K562 (cell line): ENCODE results near the gene SLC29A4. TPM values are rescaled to one million over a fixed set of nuclear protein-coding genes. Genes with fewer than 3 reads are reported as not detected.

Experiments
- ATAC-seq: fragments of 200-7000 bp; cut with Tn5 transposase; 3 replicates; pipeline ENCODE4 v1.9.1; 2020; ENCODE audit warnings: moderate library complexity
- BruUV-seq: library from RNA; stranded (reverse); fragments of 400-500 nt; replicated peaks from 2 replicates; lab custom pipeline; 2021; lab: Mats Ljungman, UMichigan
- CTCF ChIA-PET: fragments of 300-600 bp; formaldehyde crosslinking; extraction: SDS; loops from one replicate; lab custom pipeline; 2021; ENCODE audit warnings: low intra/inter-chr PET ratio; lab: Yijun Ruan, JAX
- POLR2A ChIA-PET: fragments of 300-600, 350-650 bp; sonication (Branson Sonifier 250); formaldehyde crosslinking; extraction: SDS; loops from one replicate; lab custom pipeline; 2021; ENCODE audit warnings: antibody characterized with exemption, inconsistent platforms; lab: Yijun Ruan, JAX
- DNase-seq, 4 experiments: peaks; one replicate each; pipeline versions ENCODE4 v3.0.0 to v3.0.0-alpha.2; 2011 to 2018; ENCODE audit warnings: low spot score in 3 of 4, mixed read lengths in 3 of 4; ENCODE audit errors: extremely low read depth in 1 of 4
- FAIRE-seq: peaks from 2 replicates; lab custom pipeline; 2011; peaks lifted over from hg19 to GRCh38; lab: Jason Lieb, UNC
- H2AFZ ChIP-seq: 2 replicates; pipeline ENCODE4 v1.6.0; 2011; ENCODE audit warnings: low read depth, low read length, control low read depth, inconsistent platforms
- H3K27ac ChIP-seq: fragments of 200-600 bp; 3 replicates; pipeline ENCODE4 v1.8.0; 2011; ENCODE audit warnings: low read depth, mild to moderate bottlenecking, control low read depth, inconsistent platforms, low read length, moderate library complexity, mixed read lengths; ENCODE audit errors: extremely low read depth
- H3K27me3 ChIP-seq, 2 experiments: fragments of 300-600 bp in 1 of 2; 2 replicates in 1 of 2; 3 replicates in 1 of 2; pipeline versions ENCODE4 v1.6.0 to v1.8.0; 2011; ENCODE audit warnings: inconsistent platforms in 2 of 2, low read length in 2 of 2, mild to moderate bottlenecking in 1 of 2, mixed read lengths in 1 of 2, moderate library complexity in 1 of 2; ENCODE audit not compliant: control insufficient read depth in 2 of 2, insufficient read depth in 2 of 2
- H3K36me3 ChIP-seq: fragments of 300-600 bp; 3 replicates; pipeline ENCODE4 v1.8.0; 2011; ENCODE audit warnings: mild to moderate bottlenecking, low read length, inconsistent platforms; ENCODE audit not compliant: control insufficient read depth, insufficient read depth
- H3K4me1 ChIP-seq, 2 experiments: fragments of 200-600 bp in 1 of 2; replicated peaks in 1 of 2; 2 replicates in 1 of 2; 3 replicates in 1 of 2; pipeline versions ENCODE4 v1.5.1 to v1.8.0; 2011; ENCODE audit warnings: inconsistent platforms in 2 of 2, low read length in 2 of 2, mild to moderate bottlenecking in 1 of 2, mixed read lengths in 1 of 2, moderate library complexity in 1 of 2; ENCODE audit not compliant: control insufficient read depth in 2 of 2, insufficient read depth in 2 of 2
- H3K4me2 ChIP-seq: 2 replicates; pipeline ENCODE4 v1.6.1; 2011; ENCODE audit warnings: low read length, control low read depth, inconsistent platforms, mixed read lengths; ENCODE audit not compliant: insufficient read depth
- H3K4me3 ChIP-seq: fragments of 200-600 bp; sonication (generic), shearing (Covaris generic); 2 replicates; pipeline ENCODE4 v1.5.1; 2016; ENCODE audit warnings: control low read depth, inconsistent platforms
- H3K79me2 ChIP-seq: fragments of 200-600 bp; 3 replicates; pipeline ENCODE4 v1.8.0; 2011; ENCODE audit warnings: low read length, inconsistent platforms; ENCODE audit not compliant: control insufficient read depth, insufficient read depth
- H3K9ac ChIP-seq, 2 experiments: 2 replicates each; pipeline versions ENCODE4 v1.6.0 to v1.6.1; 2011; ENCODE audit warnings: low read depth in 2 of 2, low read length in 2 of 2, control low read depth in 1 of 2, inconsistent platforms in 1 of 2, mild to moderate bottlenecking in 1 of 2, mixed read lengths in 1 of 2; ENCODE audit not compliant: insufficient read depth in 1 of 2
- H3K9me1 ChIP-seq: one replicate; pipeline ENCODE4 v1.6.0; 2011; ENCODE audit warnings: inconsistent platforms, mild to moderate bottlenecking, low read length, moderate library complexity; ENCODE audit not compliant: control insufficient read depth, insufficient read depth
- H3K9me3 ChIP-seq: replicated peaks from 2 replicates; pipeline ENCODE4 v1.5.1; 2011; ENCODE audit warnings: low read depth, low read length, inconsistent platforms; ENCODE audit not compliant: control insufficient read depth, insufficient read depth
- H4K20me1 ChIP-seq: replicated peaks from 2 replicates; pipeline ENCODE4 v1.6.1; 2011; ENCODE audit warnings: low read length, inconsistent platforms, mixed read lengths; ENCODE audit not compliant: control insufficient read depth, insufficient read depth
- ARNT ChIP-seq, 2 experiments: fragments of 450-650 bp; IDR thresholded peaks; 2 replicates each; pipeline ENCODE4 v1.6.1; 2016; ENCODE audit warnings: mild to moderate bottlenecking in 1 of 2
- HDAC8 ChIP-seq: fragments of 450-650 bp; IDR thresholded peaks from 2 replicates; pipeline ENCODE4 v1.6.1; 2016; ENCODE audit warnings: mild to moderate bottlenecking, missing genetic modification characterization, moderate library complexity, missing compliant biosample characterization
- NCOR1 ChIP-seq: fragments of 450-650 bp; IDR thresholded peaks from 2 replicates; pipeline ENCODE4 v1.6.1; 2016; ENCODE audit warnings: mild to moderate bottlenecking, moderate library complexity
- POLR3A ChIP-seq: IDR thresholded peaks from 2 replicates; pipeline ENCODE4 v1.6.1; 2011; ENCODE audit warnings: borderline replicate concordance, mild to moderate bottlenecking, moderate library complexity; ENCODE audit not compliant: insufficient read length, insufficient read depth; ENCODE audit errors: extremely low read depth
- SIRT6 ChIP-seq: IDR thresholded peaks from one replicate; pipeline ENCODE4 v1.6.1; 2012; ENCODE audit warnings: low read depth, mild to moderate bottlenecking, control low read depth, inconsistent platforms, low read length, moderate library complexity
- SPI1 ChIP-seq: IDR thresholded peaks from 2 replicates; pipeline ENCODE4 v1.6.1; 2011; ENCODE audit warnings: low read depth, low read length, control low read depth, borderline replicate concordance
- SRSF7 ChIP-seq: fragments of 200-400 bp; formaldehyde crosslinking; optimal IDR thresholded peaks from 2 replicates; pipeline ENCODE3; 2017; ENCODE audit warnings: mild to moderate bottlenecking, low read depth, low read length
- ZNF766 ChIP-seq: fragments of 200-800 bp; sonication (Bioruptor generic); conservative IDR thresholded peaks from 2 replicates; pipeline ENCODE4 v1.6.1; 2016; ENCODE audit warnings: missing genetic modification characterization, missing compliant biosample characterization
- WGBS: fragments of 100-300 bp; shearing (Covaris generic); methylation state at CpG from one replicate; pipeline ENCODE4 v1.1.6; 2016; ENCODE audit warnings: low coverage, mixed read lengths; ENCODE audit not compliant: insufficient coverage; ENCODE audit errors: missing lambda C conversion rate; 5-methylcytosine and 5-hydroxymethylcytosine counted together
- in situ Hi-C: fragments of 300-500 bp; cut with MboI; formaldehyde crosslinking; loops from 4 replicates; pipeline ENCODE4 v1.15.0; 2018; ENCODE audit warnings: inconsistent platforms, mixed read lengths
- intact Hi-C: fragments of 100-400 bp; cut with micrococcal nuclease; formaldehyde crosslinking; loops from 2 replicates; pipeline ENCODE4 v1.14.2; 2022
- polyA plus RNA-seq, 8 experiments: library from polyadenylated mRNA; depleted of rRNA in 4 of 8; stranded (reverse) in 5 of 8; unstranded in 3 of 8; fragments of >200 nt; fragmentation: Nextera tagmentation in 2 of 8; fragmentation: Illumina TruSeq in 1 of 8; extraction: Ambion mirVana in 2 of 8; extraction: Trizol in 1 of 8; gene quantifications; 2 replicates each; pipeline versions ENCODE4 v1.2.1 to v1.2.3, GENCODE V29; 2011 to 2014; ENCODE audit warnings: inconsistent platforms in 1 of 8, missing spikeins in 1 of 8
- total RNA-seq, 7 experiments: library from RNA; depleted of rRNA in 6 of 7; stranded (reverse); fragments of >200 nt in 6 of 7; fragmentation: Illumina TruSeq in 2 of 7; extraction: Trizol in 2 of 7; gene quantifications; 2 replicates each; pipeline versions ENCODE4 v1.2.1 to v1.2.3, GENCODE V29; 2011 to 2021; ENCODE audit warnings: low replicate concordance in 1 of 7
- TF ChIP-seq, protein P1 (sequence below), 2 experiments: fragments of 450-650 bp; IDR thresholded peaks; 2 replicates each; pipeline ENCODE4 v1.6.1; 2016
- TF ChIP-seq, protein P2 (sequence below): fragments of 450-650 bp; formaldehyde crosslinking; IDR thresholded peaks from 2 replicates; pipeline ENCODE4 v1.4.0; 2020; ENCODE audit warnings: mild to moderate bottlenecking, moderate library complexity

The SLC29A4 gene
- total and polyA plus RNA-seq, 9 of the 15 experiments (the other 6 are each of a cell fraction or from before 2014, with no cell fraction given) = 0.01 to 1.2 (median 0.37) TPM

DNA sequence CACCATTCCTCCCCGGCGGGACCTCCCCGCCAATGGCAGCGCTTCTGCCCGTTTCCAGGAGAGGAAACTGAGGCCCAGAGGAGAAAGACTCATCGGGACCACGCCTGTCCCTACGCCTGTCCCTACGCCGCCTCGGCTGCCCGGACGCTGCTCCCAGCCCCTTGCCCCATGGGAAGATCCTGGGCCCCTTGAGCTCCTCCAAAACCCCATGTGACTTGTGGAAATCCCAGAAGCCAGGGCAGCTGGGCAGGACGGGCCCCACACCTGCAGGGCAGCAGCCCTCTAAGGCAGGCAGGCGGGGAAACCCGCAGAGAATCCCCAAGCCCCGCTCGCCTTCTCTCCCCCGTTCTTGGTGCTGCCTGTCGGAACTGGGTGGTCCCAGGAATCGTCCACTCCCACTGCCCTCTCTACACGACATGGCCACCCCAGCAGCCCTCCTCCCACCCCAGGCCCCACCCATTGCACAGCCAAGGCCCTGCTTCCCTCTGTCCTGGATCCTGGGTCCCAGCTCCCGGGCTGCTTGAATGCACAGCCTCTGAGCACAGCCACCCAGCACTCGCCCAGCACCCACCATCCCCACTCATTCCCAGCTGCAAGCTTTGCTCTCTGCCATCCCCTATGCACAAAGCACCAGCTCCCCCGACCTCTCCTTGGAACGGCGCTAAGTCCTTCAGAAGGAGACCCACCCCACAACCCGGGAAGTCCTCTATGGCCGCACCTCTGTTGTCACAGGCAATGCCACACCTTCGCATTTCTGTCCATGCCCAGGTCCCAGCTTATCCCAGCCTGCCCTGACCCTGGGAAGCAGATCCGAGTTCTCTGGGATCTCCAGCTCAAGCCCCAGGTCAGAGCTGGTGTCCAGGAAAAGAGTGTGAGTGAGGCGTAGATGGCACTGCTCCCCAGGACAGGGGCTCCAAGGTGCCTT is 50.6 kb downstream of the SLC29A4 start:
- H3K9ac ChIP-seq = no peak overlapping the region; a peak in 1 of 4 replicates
- intact Hi-C loops = no loop called here
- 89% methylated on average over 16 of the region's 32 CpGs for WGBS
- TF ChIP-seq HDAC8 (tag) (no peak), SRSF7 (no peak), NCOR1 (no peak), SPI1 (no peak), ARNT (IDR thresholded peaks at IDR 0.05) (no peak), ZNF766 (CRISPR knock-in tag) (no peak), SIRT6 (no peak), POLR3A (no peak)
- TF ChIP-seq, protein P1, sequence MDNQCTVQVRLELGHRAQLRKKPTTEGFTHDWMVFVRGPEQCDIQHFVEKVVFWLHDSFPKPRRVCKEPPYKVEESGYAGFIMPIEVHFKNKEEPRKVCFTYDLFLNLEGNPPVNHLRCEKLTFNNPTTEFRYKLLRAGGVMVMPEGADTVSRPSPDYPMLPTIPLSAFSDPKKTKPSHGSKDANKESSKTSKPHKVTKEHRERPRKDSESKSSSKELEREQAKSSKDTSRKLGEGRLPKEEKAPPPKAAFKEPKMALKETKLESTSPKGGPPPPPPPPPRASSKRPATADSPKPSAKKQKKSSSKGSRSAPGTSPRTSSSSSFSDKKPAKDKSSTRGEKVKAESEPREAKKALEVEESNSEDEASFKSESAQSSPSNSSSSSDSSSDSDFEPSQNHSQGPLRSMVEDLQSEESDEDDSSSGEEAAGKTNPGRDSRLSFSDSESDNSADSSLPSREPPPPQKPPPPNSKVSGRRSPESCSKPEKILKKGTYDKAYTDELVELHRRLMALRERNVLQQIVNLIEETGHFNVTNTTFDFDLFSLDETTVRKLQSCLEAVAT (IDR thresholded peaks at IDR 0.05) = no peak
- TF ChIP-seq, protein P2, sequence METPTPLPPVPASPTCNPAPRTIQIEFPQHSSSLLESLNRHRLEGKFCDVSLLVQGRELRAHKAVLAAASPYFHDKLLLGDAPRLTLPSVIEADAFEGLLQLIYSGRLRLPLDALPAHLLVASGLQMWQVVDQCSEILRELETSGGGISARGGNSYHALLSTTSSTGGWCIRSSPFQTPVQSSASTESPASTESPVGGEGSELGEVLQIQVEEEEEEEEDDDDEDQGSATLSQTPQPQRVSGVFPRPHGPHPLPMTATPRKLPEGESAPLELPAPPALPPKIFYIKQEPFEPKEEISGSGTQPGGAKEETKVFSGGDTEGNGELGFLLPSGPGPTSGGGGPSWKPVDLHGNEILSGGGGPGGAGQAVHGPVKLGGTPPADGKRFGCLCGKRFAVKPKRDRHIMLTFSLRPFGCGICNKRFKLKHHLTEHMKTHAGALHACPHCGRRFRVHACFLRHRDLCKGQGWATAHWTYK (CRISPR knock-in tag) = no peak
- TF ChIP-seq, all 486 proteins: peak for 0
- peaks cover 10% of the 10 kb centered on the region; the same call in 1 of the 3 replicates for H3K36me3 ChIP-seq
- no peak overlapping the region for H3K4me2 ChIP-seq
- H3K27me3 ChIP-seq = no peaks in the 10 kb centered on the region
- POLR2A ChIA-PET = no interaction called here
- no peak for ATAC-seq
- H3K27ac ChIP-seq = no peak overlapping the region
- in situ Hi-C loops = no loop called here
- no TSS peak for BruUV-seq
- no peaks in the 10 kb centered on the region for H4K20me1 ChIP-seq
- no peaks in the 10 kb centered on the region for H3K9me1 ChIP-seq
- no peaks in the 10 kb centered on the region for H3K79me2 ChIP-seq
- no peaks in the 10 kb centered on the region for H3K9me3 ChIP-seq
- peaks cover 2 to 3% of the 10 kb centered on the region in 2 experiments; a peak in 1 of 5 replicates for H3K4me1 ChIP-seq
- CTCF ChIA-PET = no interaction called here
- DNase-seq = no peak
- FAIRE-seq = no peak
- H3K4me3 ChIP-seq = no peak overlapping the region
- no peak overlapping the region for H2AFZ ChIP-seq
